H9 (cell line): ENCODE results near the gene TSPO. TPM values are rescaled to one million over a fixed set of nuclear protein-coding genes. Genes with fewer than 3 reads are reported as not detected.

Source experiments
- DNase-seq: peaks from one replicate; pipeline ENCODE4 v3.0.0-alpha.2; 2017
- H2AFZ ChIP-seq: one replicate; pipeline ENCODE4 v1.6.1; 2013; ENCODE audit warnings: mild to moderate bottlenecking, low read length, control low read depth, moderate library complexity
- H2AK5ac ChIP-seq: 2 replicates; pipeline ENCODE4 v1.6.1; 2013; ENCODE audit warnings: low read length, control low read depth, mixed read lengths; ENCODE audit not compliant: insufficient read length
- H2BK120ac ChIP-seq: one replicate; pipeline ENCODE4 v1.6.1; 2013; ENCODE audit warnings: low read depth, mild to moderate bottlenecking, low read length, control low read depth, inconsistent platforms; ENCODE audit not compliant: poor library complexity, severe bottlenecking
- H2BK12ac ChIP-seq: 2 replicates; pipeline ENCODE4 v1.6.1; 2013; ENCODE audit warnings: low read length, control low read depth, mixed read lengths, low read depth; ENCODE audit not compliant: insufficient read length
- H2BK15ac ChIP-seq: 2 replicates; pipeline ENCODE4 v1.6.1; 2013; ENCODE audit warnings: low read depth, low read length, control low read depth
- H2BK20ac ChIP-seq: one replicate; pipeline ENCODE4 v1.6.1; 2013; ENCODE audit warnings: low read depth, mild to moderate bottlenecking, low read length, control low read depth, inconsistent platforms; ENCODE audit not compliant: poor library complexity, severe bottlenecking
- H2BK5ac ChIP-seq: 2 replicates; pipeline ENCODE4 v1.6.1; 2013; ENCODE audit warnings: low read length, control low read depth, mixed read lengths; ENCODE audit not compliant: insufficient read length
- H3K14ac ChIP-seq: 2 replicates; pipeline ENCODE4 v1.6.1; 2013; ENCODE audit warnings: low read length, control low read depth; ENCODE audit not compliant: insufficient read depth
- H3K18ac ChIP-seq: 2 replicates; pipeline ENCODE4 v1.6.1; 2013; ENCODE audit warnings: low read depth, mild to moderate bottlenecking, mixed read lengths, low read length, control low read depth; ENCODE audit not compliant: insufficient read length
- H3K23ac ChIP-seq: 2 replicates; pipeline ENCODE4 v1.6.1; 2013; ENCODE audit warnings: low read length, control low read depth, mixed read lengths, low read depth; ENCODE audit not compliant: insufficient read length
- H3K23me2 ChIP-seq: 2 replicates; pipeline ENCODE4 v1.6.1; 2013; ENCODE audit warnings: low read depth, mild to moderate bottlenecking, mixed read lengths, low read length, control low read depth; ENCODE audit not compliant: insufficient read length, poor library complexity, severe bottlenecking
- H3K27ac ChIP-seq: 2 replicates; pipeline ENCODE4 v1.5.1; 2013; ENCODE audit warnings: low read length, control low read depth, mixed read lengths, low read depth; ENCODE audit not compliant: insufficient read length
- H3K27me3 ChIP-seq: 2 replicates; pipeline ENCODE4 v1.6.1; 2013; ENCODE audit warnings: low read length, control low read depth, inconsistent platforms; ENCODE audit not compliant: insufficient read depth
- H3K4ac ChIP-seq: 2 replicates; pipeline ENCODE4 v1.6.1; 2013; ENCODE audit warnings: low read depth, mild to moderate bottlenecking, control low read depth, inconsistent platforms, low read length, moderate library complexity
- H3K4me1 ChIP-seq: 2 replicates; pipeline ENCODE4 v1.6.1; 2013; ENCODE audit warnings: low read length, control low read depth, inconsistent platforms; ENCODE audit not compliant: insufficient read depth
- H3K4me2 ChIP-seq: 2 replicates; pipeline ENCODE4 v1.6.1; 2013; ENCODE audit warnings: low read length, control low read depth, mixed read lengths; ENCODE audit not compliant: insufficient read length, insufficient read depth
- H3K56ac ChIP-seq: 2 replicates; pipeline ENCODE4 v1.6.1; 2013; ENCODE audit warnings: low read depth, mild to moderate bottlenecking, mixed read lengths, low read length, control low read depth; ENCODE audit not compliant: insufficient read length
- H3K79me1 ChIP-seq: 2 replicates; pipeline ENCODE4 v1.6.1; 2013; ENCODE audit warnings: low read depth, mild to moderate bottlenecking, moderate library complexity, low read length, control low read depth, inconsistent platforms; ENCODE audit not compliant: insufficient read depth, poor library complexity, severe bottlenecking
- H3K79me2 ChIP-seq: 2 replicates; pipeline ENCODE4 v1.6.1; 2013; ENCODE audit warnings: low read length, control low read depth, inconsistent platforms; ENCODE audit not compliant: insufficient read depth
- H3K9ac ChIP-seq: 2 replicates; pipeline ENCODE4 v1.6.1; 2013; ENCODE audit warnings: low read length, control low read depth, mixed read lengths; ENCODE audit not compliant: insufficient read length; ENCODE audit errors: extremely low read depth
- H3K9me3 ChIP-seq: one replicate; pipeline ENCODE4 v1.6.1; 2013; ENCODE audit warnings: low read depth, low read length, inconsistent platforms; ENCODE audit not compliant: control insufficient read depth
- H3T11ph ChIP-seq: one replicate; pipeline ENCODE4 v1.6.1; 2013; ENCODE audit warnings: mild to moderate bottlenecking, low read length, control low read depth, inconsistent platforms
- H4K20me1 ChIP-seq: one replicate; pipeline ENCODE4 v1.6.1; 2013; ENCODE audit not compliant: control insufficient read depth, insufficient read length, insufficient read depth
- H4K5ac ChIP-seq: 2 replicates; pipeline ENCODE4 v1.6.1; 2013; ENCODE audit warnings: low read depth, mild to moderate bottlenecking, mixed read lengths, low read length, control low read depth; ENCODE audit not compliant: insufficient read length
- H4K8ac ChIP-seq: replicated peaks from 2 replicates; pipeline ENCODE4 v1.6.1; 2013; ENCODE audit warnings: low read length, control low read depth, mixed read lengths, low read depth; ENCODE audit not compliant: insufficient read length
- H4K91ac ChIP-seq: 2 replicates; pipeline ENCODE4 v1.6.1; 2013; ENCODE audit warnings: low read depth, mild to moderate bottlenecking, moderate library complexity, mixed read lengths, low read length, control low read depth; ENCODE audit not compliant: insufficient read length
- H3K27ac Mint-ChIP-seq, 3 experiments: 2 replicates in 2 of 3; 3 replicates in 1 of 3; pipeline ENCODE4 v1.8.0; 2020 to 2021; ENCODE audit warnings: mixed read lengths in 3 of 3, mild to moderate bottlenecking in 1 of 3, moderate library complexity in 1 of 3
- H3K27me3 Mint-ChIP-seq: 2 replicates; pipeline ENCODE4 v1.8.0; 2021; ENCODE audit warnings: low read depth, mild to moderate bottlenecking, moderate library complexity, mixed read lengths
- H3K36me3 Mint-ChIP-seq, 3 experiments: 2 replicates in 2 of 3; 3 replicates in 1 of 3; pipeline ENCODE4 v1.8.0; 2020 to 2021; ENCODE audit warnings: low read depth in 3 of 3, mixed read lengths in 3 of 3; ENCODE audit not compliant: insufficient read depth in 1 of 3
- H3K4me1 Mint-ChIP-seq, 2 experiments: 2 replicates each; pipeline ENCODE4 v1.8.0; 2020; ENCODE audit warnings: mixed read lengths in 2 of 2
- H3K4me3 Mint-ChIP-seq, 2 experiments: 2 replicates in 1 of 2; 3 replicates in 1 of 2; pipeline ENCODE4 v1.8.0; 2020 to 2021; ENCODE audit warnings: mild to moderate bottlenecking in 2 of 2, mixed read lengths in 2 of 2, moderate library complexity in 1 of 2
- H3K9me3 Mint-ChIP-seq, 2 experiments: 2 replicates in 1 of 2; 3 replicates in 1 of 2; pipeline ENCODE4 v1.8.0; 2020; ENCODE audit warnings: mild to moderate bottlenecking in 2 of 2, mixed read lengths in 2 of 2, moderate library complexity in 1 of 2
- WGBS: extraction: QIAGEN DNeasy Blood & Tissue Kit; methylation state at CpG from one replicate; pipeline ENCODE4 v1.1.7; 2013; ENCODE audit warnings: missing lambda C conversion rate, low lambda C conversion rate, mixed read lengths; ENCODE audit not compliant: insufficient read length; ENCODE audit errors: extremely low coverage; 5-methylcytosine and 5-hydroxymethylcytosine counted together
- total RNA-seq: library from RNA; stranded (reverse); gene quantifications from 2 replicates; pipeline ENCODE4 v1.2.1, GENCODE V29; 2021
- TF ChIP-seq, protein P1 (sequence below): fragments of 200-600 bp; sonication (generic); conservative IDR thresholded peaks from 3 replicates; pipeline ENCODE4 v1.8.0; 2021; ENCODE audit warnings: antibody characterized with exemption, mild to moderate bottlenecking

The TSPO gene
- total RNA-seq, 1 experiment from 2014 or later: 14.8 TPM

DNA sequence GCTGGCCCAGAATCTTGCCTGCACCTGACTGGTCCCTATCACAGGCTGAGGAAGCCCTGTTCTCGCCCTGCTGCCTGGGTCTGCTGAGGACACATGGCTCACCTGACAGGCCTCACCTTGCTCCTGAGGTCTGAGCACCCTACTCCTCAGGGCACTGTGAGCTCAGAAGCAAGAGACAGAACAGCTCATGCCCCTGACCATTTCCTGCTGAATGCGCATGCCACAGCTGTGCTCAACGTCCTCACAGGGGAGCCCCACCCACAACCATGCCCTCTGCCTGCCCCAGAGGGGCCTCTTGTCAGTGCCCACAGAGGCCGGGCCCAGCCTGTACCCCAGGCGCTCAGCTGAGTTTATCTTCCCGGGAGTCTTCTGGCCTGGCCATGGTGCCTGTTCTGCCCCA lies 2.8 kb upstream of the TSPO start:
- Histone ChIP-seq H3K4me2 (no peak overlapping the region), H4K5ac (no peak overlapping the region), H2BK12ac (no peak overlapping the region), H3K79me1 (no peaks in the 10 kb centered on the region), H2AFZ (no peak overlapping the region), H2BK20ac (no peak overlapping the region), H3K79me2 (no peaks in the 10 kb centered on the region), H4K91ac (no peak overlapping the region), H3K14ac (no peak overlapping the region; the same call in 1 of the 2 replicates), H4K8ac (no peak overlapping the region), H2BK15ac (no peak overlapping the region), H3T11ph (no peak overlapping the region), H2BK120ac (no peak overlapping the region), H3K9me3 (no peaks in the 10 kb centered on the region), H3K27me3 (no peaks in the 10 kb centered on the region; the same call in 1 of the 2 replicates), H3K23me2 (no peaks in the 10 kb centered on the region), H3K27ac (no peak overlapping the region), H2AK5ac (no peak overlapping the region), H3K9ac (no peak overlapping the region), H4K20me1 (no peaks in the 10 kb centered on the region), H3K18ac (no peak overlapping the region), H3K4me1 (no peaks in the 10 kb centered on the region; the same call in 1 of the 2 replicates), H3K56ac (no peak overlapping the region), H3K4ac (no peak overlapping the region), H3K23ac (no peak overlapping the region), H2BK5ac (no peak overlapping the region)
- H3K4me3 Mint-ChIP-seq: no peak overlapping the region
- DNase-seq: no peak
- H3K27ac Mint-ChIP-seq: peak overlapping the region in 1 of 3 experiments; percentile 67; a peak in 1 of 7 replicates
- H3K27me3 Mint-ChIP-seq: peaks cover 22% of the 10 kb centered on the region
- WGBS: no CpG with 5 or more reads among the region's 6 CpGs
- no peaks in the 10 kb centered on the region for H3K9me3 Mint-ChIP-seq
- H3K36me3 Mint-ChIP-seq: no peaks in the 10 kb centered on the region
- H3K4me1 Mint-ChIP-seq: peaks cover 3 to 20% of the 10 kb centered on the region in 2 experiments
- TF ChIP-seq, protein P1, sequence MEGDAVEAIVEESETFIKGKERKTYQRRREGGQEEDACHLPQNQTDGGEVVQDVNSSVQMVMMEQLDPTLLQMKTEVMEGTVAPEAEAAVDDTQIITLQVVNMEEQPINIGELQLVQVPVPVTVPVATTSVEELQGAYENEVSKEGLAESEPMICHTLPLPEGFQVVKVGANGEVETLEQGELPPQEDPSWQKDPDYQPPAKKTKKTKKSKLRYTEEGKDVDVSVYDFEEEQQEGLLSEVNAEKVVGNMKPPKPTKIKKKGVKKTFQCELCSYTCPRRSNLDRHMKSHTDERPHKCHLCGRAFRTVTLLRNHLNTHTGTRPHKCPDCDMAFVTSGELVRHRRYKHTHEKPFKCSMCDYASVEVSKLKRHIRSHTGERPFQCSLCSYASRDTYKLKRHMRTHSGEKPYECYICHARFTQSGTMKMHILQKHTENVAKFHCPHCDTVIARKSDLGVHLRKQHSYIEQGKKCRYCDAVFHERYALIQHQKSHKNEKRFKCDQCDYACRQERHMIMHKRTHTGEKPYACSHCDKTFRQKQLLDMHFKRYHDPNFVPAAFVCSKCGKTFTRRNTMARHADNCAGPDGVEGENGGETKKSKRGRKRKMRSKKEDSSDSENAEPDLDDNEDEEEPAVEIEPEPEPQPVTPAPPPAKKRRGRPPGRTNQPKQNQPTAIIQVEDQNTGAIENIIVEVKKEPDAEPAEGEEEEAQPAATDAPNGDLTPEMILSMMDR: no peak
